ENCODE results near the gene GSTO2.

The GSTO2 gene

GRCh38 chr10:104277785-104278184, 8.8 kb downstream of the GSTO2 start:
- Mint-ChIP-seq H3K27ac (no peak overlapping the region), H3K4me1 (ENCODE audit: low read depth in 2 of 2) (no peaks in the 10 kb centered on the region), H3K36me3 (ENCODE audit: insufficient read depth) (no peaks in the 10 kb centered on the region), H3K4me3 (no peak overlapping the region), H3K9me3 (no peaks in the 10 kb centered on the region), H3K27me3 (peaks cover 13 to 40% of the 10 kb centered on the region in 2 donors)
- ATAC-seq (replicated peaks) (no peak), DNase-seq (no peak)

GRCh38 chr10:104279550-104280259, 10.7 kb downstream of the GSTO2 start:
- H3K9me3 Mint-ChIP-seq: no peaks in the 10 kb centered on the region
- H3K27me3 Mint-ChIP-seq: peaks cover 13 to 36% of the 10 kb centered on the region in 2 donors
- H3K4me1 Mint-ChIP-seq (ENCODE audit: low read depth in 2 of 2): no peaks in the 10 kb centered on the region
- no peaks in the 10 kb centered on the region for H3K36me3 Mint-ChIP-seq (ENCODE audit: insufficient read depth)
- DNase-seq (no peak), ATAC-seq (replicated peaks) (no peak)
- H3K4me3 Mint-ChIP-seq: no peak overlapping the region
- H3K27ac Mint-ChIP-seq: no peak overlapping the region

GRCh38 chr10:104281694-104282093, 12.7 kb downstream of the GSTO2 start:
- Mint-ChIP-seq H3K9me3 (no peaks in the 10 kb centered on the region), H3K36me3 (ENCODE audit: insufficient read depth) (no peaks in the 10 kb centered on the region), H3K4me3 (no peak overlapping the region), H3K27me3 (peaks cover 13 to 21% of the 10 kb centered on the region in 2 donors), H3K27ac (no peak overlapping the region), H3K4me1 (ENCODE audit: low read depth in 2 of 2) (no peaks in the 10 kb centered on the region)
- no peak for ATAC-seq (replicated peaks)
- DNase-seq: no peak

- no peak for ATAC-seq (replicated peaks)
- Mint-ChIP-seq H3K27me3 (peaks cover 20 to 23% of the 10 kb centered on the region in 2 donors), H3K27ac (no peak overlapping the region), H3K36me3 (ENCODE audit: insufficient read depth) (no peaks in the 10 kb centered on the region), H3K9me3 (no peaks in the 10 kb centered on the region), H3K4me3 (no peak overlapping the region), H3K4me1 (ENCODE audit: low read depth in 2 of 2) (no peaks in the 10 kb centered on the region)
- DNase-seq: no peak
Observed at GRCh38 chr10:104284846-104285245, 15.9 kb downstream of the GSTO2 start.

GRCh38 chr10:104286939-104287338, 18.0 kb downstream of the GSTO2 start:
- ATAC-seq (replicated peaks): no peak
- Mint-ChIP-seq H3K36me3 (ENCODE audit: insufficient read depth) (peaks cover 3% of the 10 kb centered on the region), H3K27me3 (peaks cover 35 to 39% of the 10 kb centered on the region in 2 donors), H3K4me1 (ENCODE audit: low read depth in 2 of 2) (peaks cover 4 to 7% of the 10 kb centered on the region in 2 donors), H3K9me3 (no peaks in the 10 kb centered on the region), H3K27ac (no peak overlapping the region), H3K4me3 (no peak overlapping the region)
- no peak for DNase-seq

- H3K27ac Mint-ChIP-seq: no peak overlapping the region
- H3K4me1 Mint-ChIP-seq (ENCODE audit: low read depth in 2 of 2): peaks cover 4 to 7% of the 10 kb centered on the region in 2 donors
- H3K4me3 Mint-ChIP-seq: no peak overlapping the region
- peaks cover 3% of the 10 kb centered on the region for H3K36me3 Mint-ChIP-seq (ENCODE audit: insufficient read depth)
- ATAC-seq (replicated peaks): no peak
- no peaks in the 10 kb centered on the region for H3K9me3 Mint-ChIP-seq
- H3K27me3 Mint-ChIP-seq: peaks cover 35 to 39% of the 10 kb centered on the region in 2 donors
- DNase-seq: no peak
Observed at GRCh38 chr10:104288355-104288754, 19.4 kb downstream of the GSTO2 start.

GRCh38 chr10:104291439-104291951, 22.5 kb downstream of the GSTO2 start:
- ATAC-seq (replicated peaks) (peak; percentile 100), DNase-seq (peak; percentile 86 to 88 (median 88))
- H3K4me3 Mint-ChIP-seq: no peak overlapping the region
- H3K4me1 Mint-ChIP-seq (ENCODE audit: low read depth in 2 of 2): peaks cover 4 to 7% of the 10 kb centered on the region in 2 donors
- no peaks in the 10 kb centered on the region for H3K9me3 Mint-ChIP-seq
- H3K36me3 Mint-ChIP-seq (ENCODE audit: insufficient read depth): peaks cover 3% of the 10 kb centered on the region
- H3K27me3 Mint-ChIP-seq: peaks cover 35 to 47% of the 10 kb centered on the region in 2 donors
- no peak overlapping the region for H3K27ac Mint-ChIP-seq

- H3K9me3 Mint-ChIP-seq: no peaks in the 10 kb centered on the region
- no peak overlapping the region for H3K27ac Mint-ChIP-seq
- H3K4me1 Mint-ChIP-seq (ENCODE audit: low read depth in 2 of 2): peaks cover 4 to 7% of the 10 kb centered on the region in 2 donors
- H3K36me3 Mint-ChIP-seq (ENCODE audit: insufficient read depth): peaks cover 7% of the 10 kb centered on the region
- ATAC-seq (replicated peaks) (no peak), DNase-seq (no peak)
- H3K4me3 Mint-ChIP-seq: no peak overlapping the region
- H3K27me3 Mint-ChIP-seq: peaks cover 29 to 46% of the 10 kb centered on the region in 2 donors
Observed at GRCh38 chr10:104293011-104293410, 24.0 kb downstream of the GSTO2 start.

GRCh38 chr10:104293781-104294321, 24.9 kb downstream of the GSTO2 start:
- H3K27ac Mint-ChIP-seq: no peak overlapping the region
- DNase-seq (no peak), ATAC-seq (replicated peaks) (no peak)
- peaks cover 4 to 7% of the 10 kb centered on the region in 2 donors for H3K4me1 Mint-ChIP-seq (ENCODE audit: low read depth in 2 of 2)
- peaks cover 21 to 37% of the 10 kb centered on the region in 2 donors for H3K27me3 Mint-ChIP-seq
- no peak overlapping the region for H3K4me3 Mint-ChIP-seq
- peaks cover 7% of the 10 kb centered on the region for H3K36me3 Mint-ChIP-seq (ENCODE audit: insufficient read depth)
- H3K9me3 Mint-ChIP-seq: no peaks in the 10 kb centered on the region

- H3K27me3 Mint-ChIP-seq: peaks cover 7 to 8% of the 10 kb centered on the region in 2 donors
- no peaks in the 10 kb centered on the region for H3K9me3 Mint-ChIP-seq
- no peak for ATAC-seq (replicated peaks)
- no peak for DNase-seq
- H3K4me1 Mint-ChIP-seq (ENCODE audit: low read depth in 2 of 2): peaks cover 8 to 10% of the 10 kb centered on the region in 2 donors
- H3K27ac Mint-ChIP-seq: no peak overlapping the region
- H3K4me3 Mint-ChIP-seq: no peak overlapping the region
- peaks cover 16% of the 10 kb centered on the region for H3K36me3 Mint-ChIP-seq (ENCODE audit: insufficient read depth)
Observed at GRCh38 chr10:104296687-104297436, 27.9 kb downstream of the GSTO2 start.

GRCh38 chr10:104297697-104298660, 29.0 kb downstream of the GSTO2 start:
- no peak overlapping the region for H3K4me3 Mint-ChIP-seq
- peaks cover 9 to 15% of the 10 kb centered on the region in 2 donors for H3K4me1 Mint-ChIP-seq (ENCODE audit: low read depth in 2 of 2)
- no peaks in the 10 kb centered on the region for H3K9me3 Mint-ChIP-seq
- H3K27ac Mint-ChIP-seq: no peak overlapping the region
- ATAC-seq (replicated peaks): peak; percentile 66
- H3K36me3 Mint-ChIP-seq (ENCODE audit: insufficient read depth): peaks cover 22% of the 10 kb centered on the region
- DNase-seq: no peak
- peaks cover 7 to 8% of the 10 kb centered on the region in 2 donors for H3K27me3 Mint-ChIP-seq

GRCh38 chr10:104299031-104299904, 30.3 kb downstream of the GSTO2 start:
- DNase-seq (no peak), ATAC-seq (replicated peaks) (no peak)
- Mint-ChIP-seq H3K27ac (no peak overlapping the region), H3K9me3 (peaks cover 0 to 2% of the 10 kb centered on the region in 2 donors), H3K4me1 (ENCODE audit: low read depth in 2 of 2) (peaks cover 22 to 26% of the 10 kb centered on the region in 2 donors), H3K27me3 (peaks cover 7 to 8% of the 10 kb centered on the region in 2 donors), H3K36me3 (ENCODE audit: insufficient read depth) (peaks cover 25% of the 10 kb centered on the region), H3K4me3 (no peak overlapping the region)
